Measurements from ENCODE around the gene PTTG1IP.
A peak's percentile ranks its signal among the peaks of the same experiment; 100 is the strongest.

Gene PTTG1IP

DNA sequence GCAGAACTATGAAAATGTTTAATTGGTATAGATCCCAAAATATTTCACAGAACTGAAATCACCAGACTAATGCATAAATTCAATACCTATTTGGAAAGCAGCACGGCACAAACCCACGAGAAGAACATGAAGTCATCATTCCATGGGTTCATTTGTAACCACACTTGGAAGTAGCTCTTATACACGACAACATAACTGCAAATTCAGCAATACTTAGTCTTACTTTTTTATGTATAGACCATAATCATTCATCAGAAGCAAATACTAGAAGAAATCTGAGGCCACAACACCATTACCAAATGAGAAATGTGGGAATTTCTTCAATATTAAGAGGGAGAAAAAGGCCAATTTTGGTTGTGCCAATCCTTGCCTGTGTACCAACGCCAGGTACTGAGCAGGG, 67.6 kb downstream of the PTTG1IP start:
- no peak for DNase-seq (ENCODE audit: low read depth in 1 of 2, low spot score in 1 of 2)

DNA sequence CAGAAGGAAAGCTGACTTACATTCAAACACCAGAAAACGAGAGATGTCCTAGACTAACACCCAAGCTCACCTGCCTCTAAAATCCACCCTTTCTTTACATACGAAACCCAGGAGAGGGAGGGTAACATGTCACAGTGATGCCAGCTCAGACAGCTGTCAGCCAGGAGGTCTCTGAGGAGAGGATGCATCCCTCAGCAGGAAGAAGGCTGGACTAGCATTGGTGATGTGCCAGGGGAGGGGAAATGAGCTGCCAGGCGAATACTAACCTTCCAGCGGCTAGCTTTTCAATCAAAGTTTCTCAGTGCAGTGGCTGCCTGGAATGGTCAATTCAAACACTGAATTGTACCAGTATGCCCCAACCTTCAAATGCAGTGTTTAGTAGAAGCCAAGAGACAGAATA, 68.3 kb downstream of the PTTG1IP start:
- DNase-seq (ENCODE audit: low read depth in 1 of 2, low spot score in 1 of 2): no peak

DNA sequence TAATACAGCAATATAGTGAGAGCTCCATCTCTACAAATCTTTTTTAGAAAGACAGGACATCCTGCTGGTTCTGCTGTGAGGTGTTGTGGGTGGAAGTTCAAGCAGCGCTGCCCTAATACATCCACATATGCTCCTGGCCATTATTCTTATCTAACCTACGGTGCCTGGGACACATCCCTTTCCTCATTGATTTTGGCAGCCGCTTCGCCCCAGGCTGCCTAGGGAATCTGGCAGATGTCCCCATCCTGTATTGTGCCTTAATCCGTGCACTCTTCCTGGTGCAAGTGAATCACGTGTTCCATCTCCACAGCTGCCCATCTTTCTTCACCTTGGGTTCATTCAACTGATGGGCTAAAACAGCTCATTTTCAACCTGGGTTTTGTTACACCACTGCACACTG, 68.7 kb downstream of the PTTG1IP start:
- DNase-seq (ENCODE audit: low read depth in 1 of 2, low spot score in 1 of 2): no peak

DNA sequence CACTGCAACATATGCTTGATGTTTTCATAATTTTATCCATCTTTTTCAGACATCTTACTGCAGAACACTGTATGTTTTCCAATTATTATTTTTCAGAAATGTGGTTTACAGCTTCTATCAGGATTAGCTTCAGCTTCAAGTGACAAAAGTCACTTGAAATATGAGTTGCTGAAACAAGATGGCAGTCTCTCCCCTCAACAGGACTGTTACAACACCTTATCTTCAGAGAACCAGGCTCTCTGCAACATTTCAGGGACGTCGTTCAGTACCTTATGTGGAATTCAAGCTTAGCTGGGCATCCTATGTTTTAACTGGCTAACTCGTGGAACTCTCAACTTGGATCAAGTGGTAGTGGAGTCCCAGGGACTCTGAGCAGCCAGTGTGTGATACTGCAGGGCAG, 69.8 kb downstream of the PTTG1IP start:
- DNase-seq (ENCODE audit: low read depth in 1 of 2, low spot score in 1 of 2): no peak

DNA sequence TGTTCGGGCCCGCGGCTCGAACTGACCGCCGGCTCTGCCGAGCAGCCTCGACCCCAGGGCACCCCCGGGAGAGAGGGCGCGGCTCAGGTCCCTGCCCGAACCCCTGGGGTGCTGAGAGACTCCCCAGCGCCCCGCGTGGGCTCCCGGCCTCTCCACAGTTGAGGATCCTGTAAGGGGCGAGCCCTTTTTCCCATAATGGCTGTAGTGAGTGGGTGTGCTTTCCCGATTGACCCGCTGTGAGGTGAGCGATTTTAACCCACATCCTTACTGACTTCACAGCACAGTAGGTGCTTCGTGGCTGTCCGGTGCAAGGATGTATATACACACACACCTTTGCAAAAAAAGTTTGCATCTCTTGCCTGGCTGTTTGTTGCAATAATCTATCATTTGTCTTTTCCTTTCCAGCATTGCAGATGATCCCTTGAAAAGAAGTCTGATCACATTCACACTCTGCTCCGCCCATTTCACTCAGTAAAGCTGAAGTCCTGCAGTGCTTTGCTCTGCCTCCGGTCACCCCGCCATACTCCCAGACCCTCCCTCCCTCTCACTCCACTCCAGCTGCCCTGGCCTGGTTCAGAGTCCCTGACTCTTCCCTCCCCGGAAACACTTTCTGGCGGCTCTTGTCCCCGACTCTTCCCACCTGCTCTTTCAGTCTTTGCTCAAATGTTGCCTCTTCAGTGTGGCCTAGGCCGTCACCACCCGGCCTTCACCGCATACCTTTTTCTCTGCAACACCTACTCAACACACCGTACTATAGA, 70.9 kb downstream of the PTTG1IP start:
- no peak for DNase-seq (ENCODE audit: low read depth in 1 of 2, low spot score in 1 of 2)

DNA sequence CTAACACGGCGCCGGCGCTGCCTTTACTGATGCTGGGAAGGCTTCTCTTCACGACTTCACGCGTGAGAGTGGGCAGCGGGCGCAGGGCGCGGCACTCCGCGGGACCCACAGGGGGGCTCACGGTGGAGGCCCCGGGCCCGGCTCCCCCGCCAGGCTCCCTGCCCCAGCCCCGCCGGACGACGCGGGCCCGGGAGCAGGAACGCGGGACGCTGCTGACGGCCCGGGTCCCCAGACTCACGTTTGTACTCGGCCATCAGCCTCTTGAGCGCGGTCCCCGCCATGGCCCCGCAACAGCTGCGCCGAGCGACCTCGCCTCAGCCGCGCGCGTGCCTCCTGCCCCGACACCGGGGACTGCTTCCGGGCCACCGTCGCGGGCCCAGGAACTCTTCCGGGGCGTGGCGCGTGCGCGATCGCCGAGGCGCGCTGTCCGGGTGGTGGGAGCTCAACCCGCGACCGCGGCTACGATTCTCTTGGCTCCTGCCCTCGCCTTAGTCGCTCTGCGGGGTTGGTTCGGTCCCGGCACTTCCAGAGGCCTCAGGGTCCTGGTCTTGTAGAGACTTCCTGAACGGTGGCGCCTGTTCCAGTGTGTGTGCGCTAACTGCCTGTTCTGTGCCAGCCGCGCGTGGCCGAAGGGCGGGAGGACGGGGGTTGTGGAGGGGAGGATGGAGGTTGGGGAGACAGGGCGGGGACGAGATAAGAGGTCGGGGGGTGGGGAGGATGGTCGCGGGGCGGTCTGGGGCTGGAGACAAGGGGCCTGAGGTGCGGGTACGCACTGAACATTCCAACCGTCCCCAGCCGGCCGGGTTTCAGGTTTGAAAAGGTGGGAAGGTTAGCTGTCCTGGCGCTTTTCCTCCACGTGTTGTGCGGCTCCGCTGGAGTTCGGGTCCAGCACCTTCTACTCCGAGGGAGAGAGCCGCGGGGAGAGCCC, 71.8 kb downstream of the PTTG1IP start, which contains the start of gene UBE2G2:
TSS of gene UBE2G2 (minus strand) at position 353 of the 928 bp plus-strand sequence. CDS start at position 281, 72 bp downstream.
- DNase-seq (ENCODE audit: low read depth in 1 of 2, low spot score in 1 of 2): peak; percentile 77 to 85

DNA sequence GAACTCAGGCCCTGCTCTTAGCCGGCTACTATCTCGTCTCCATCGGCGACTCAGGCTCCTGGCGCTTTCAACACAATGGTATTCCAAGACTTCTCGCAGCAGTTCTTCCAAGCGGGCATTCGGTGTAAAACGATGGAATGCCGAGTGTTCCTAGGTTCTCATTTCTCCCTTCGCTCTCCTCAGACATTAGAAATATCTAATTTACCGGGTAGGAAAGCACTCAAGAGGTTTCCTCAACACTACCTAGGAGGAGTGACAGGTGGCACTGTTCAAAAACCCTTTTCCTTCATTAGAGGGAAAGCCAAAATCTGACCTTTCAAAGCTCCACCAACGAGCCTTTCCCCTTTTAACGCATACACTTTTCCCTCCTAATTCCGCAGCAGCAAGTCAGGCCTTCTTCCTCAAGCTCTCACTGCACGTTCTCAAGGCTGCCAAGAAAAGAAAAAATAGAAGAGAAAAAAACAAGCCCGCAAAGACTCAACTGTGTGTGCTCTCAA, 72.5 kb downstream of the PTTG1IP start:
- no peak for DNase-seq (ENCODE audit: low read depth in 1 of 2, low spot score in 1 of 2)

DNA sequence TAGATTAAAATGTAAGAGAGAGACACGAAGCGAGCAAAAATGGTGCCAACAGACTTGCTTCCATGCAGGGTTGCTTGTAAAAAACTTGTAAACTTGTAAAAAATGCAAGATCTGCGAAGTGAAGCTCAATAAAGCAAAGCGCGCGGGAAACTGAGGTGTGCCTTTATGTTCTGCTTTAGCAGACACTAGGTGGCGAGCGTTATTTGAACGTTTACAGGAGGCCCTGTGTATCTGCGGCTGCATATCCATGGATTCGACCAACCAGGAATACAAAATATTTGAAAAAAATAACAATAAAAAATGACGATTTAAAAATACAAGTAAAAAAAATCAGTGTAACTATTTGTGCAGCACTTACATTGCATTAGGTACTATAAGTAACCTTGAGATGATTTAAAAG, 73.4 kb downstream of the PTTG1IP start:
- no peak for DNase-seq (ENCODE audit: low read depth in 1 of 2, low spot score in 1 of 2)

DNA sequence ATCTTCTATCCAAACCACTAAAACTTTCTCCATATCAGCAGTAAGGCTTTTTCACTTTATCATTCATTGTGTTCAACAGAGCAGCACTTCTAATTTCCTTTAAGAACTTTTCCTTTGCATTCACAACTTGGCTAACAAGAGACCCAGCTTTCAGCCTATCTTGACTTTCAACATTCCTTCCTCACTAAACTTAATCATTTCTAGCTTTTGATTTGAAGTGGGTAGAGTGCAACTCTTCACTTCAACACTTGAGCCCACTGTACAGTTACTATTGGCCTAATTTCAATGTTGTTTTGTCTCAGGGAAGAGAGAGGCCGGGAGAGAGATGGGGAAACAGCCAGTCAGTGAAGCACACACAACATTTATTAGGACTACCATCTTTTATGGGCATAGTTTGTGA, 73.8 kb downstream of the PTTG1IP start:
- no peak for DNase-seq (ENCODE audit: low read depth in 1 of 2, low spot score in 1 of 2)
